ENCODE data around the gene POU2F3.

- no peak for TF ChIP-seq CTCF (IDR thresholded peaks at IDR 0.05)
- no peak for TF ChIP-seq POLR2A (IDR thresholded peaks at IDR 0.05; ENCODE audit: low read depth)
These were observed 15.0 kb downstream of the POU2F3 start for GRCh38 chr11:120254788-120255518.

Data from esophagus muscularis mucosa (tissue), 3 donors.